ENCODE data around the gene CASKIN1.

The CASKIN1 gene

DNA sequence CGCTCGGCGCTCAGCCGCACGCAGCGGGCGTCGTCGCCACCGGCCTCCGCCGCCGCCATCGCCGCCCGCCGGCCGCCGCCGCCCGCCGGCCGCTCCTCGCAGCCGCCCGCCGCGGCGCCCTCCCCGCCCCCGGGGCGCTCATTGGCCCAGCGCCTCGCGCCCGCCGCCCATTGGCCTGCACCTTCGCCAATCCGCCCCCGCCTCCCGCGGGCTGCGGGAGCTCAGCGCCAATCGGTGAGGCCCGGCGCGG is 18.2 kb upstream of the CASKIN1 start, which contains the start of gene PGP:
Gene PGP (minus strand): TSS at position 122 of the 250 bp plus-strand sequence. CDS start 63 bp downstream, at position 59.
- H3K36me3 ChIP-seq (ENCODE audit: insufficient read depth, low read length): peaks cover 3% of the 10 kb centered on the region
- peak within 1 kb of the TSS; percentile 97 for H3K4me3 ChIP-seq (ENCODE audit: low read length)
- H3K27me3 ChIP-seq (ENCODE audit: control insufficient read depth, insufficient read depth, low read length): no peaks in the 10 kb centered on the region
- peak within 1 kb of the TSS; percentile 92 for H3K9ac ChIP-seq (ENCODE audit: low read depth, low read length)
- peak within 1 kb of the TSS; percentile 98 for H3K4me2 ChIP-seq (ENCODE audit: low read length)
- H3K4me1 ChIP-seq (ENCODE audit: control insufficient read depth, insufficient read depth, low read length): peaks cover 19% of the 10 kb centered on the region
- H3K9me3 ChIP-seq (replicated peaks; ENCODE audit: low read length): no peaks in the 10 kb centered on the region

GRCh38 chr16:2213817-2214718 is 17.7 kb upstream of the CASKIN1 start:
- H3K4me1 ChIP-seq (ENCODE audit: control insufficient read depth, insufficient read depth, low read length): peaks cover 19% of the 10 kb centered on the region
- H3K27me3 ChIP-seq (ENCODE audit: control insufficient read depth, insufficient read depth, low read length): no peaks in the 10 kb centered on the region
- no peaks in the 10 kb centered on the region for H3K9me3 ChIP-seq (replicated peaks; ENCODE audit: low read length)
- H3K4me3 ChIP-seq (ENCODE audit: low read length): peak overlapping the region; percentile 97
- H3K36me3 ChIP-seq (ENCODE audit: insufficient read depth, low read length): peaks cover 8% of the 10 kb centered on the region
- H3K9ac ChIP-seq (ENCODE audit: low read depth, low read length): peak overlapping the region; percentile 92
- peak overlapping the region; percentile 98 for H3K4me2 ChIP-seq (ENCODE audit: low read length)

- peaks cover 18% of the 10 kb centered on the region for H3K36me3 ChIP-seq (ENCODE audit: insufficient read depth, low read length)
- H3K9me3 ChIP-seq (replicated peaks; ENCODE audit: low read length): no peaks in the 10 kb centered on the region
- H3K4me1 ChIP-seq (ENCODE audit: control insufficient read depth, insufficient read depth, low read length): peaks cover 19% of the 10 kb centered on the region
- peak overlapping the region; percentile 92 for H3K9ac ChIP-seq (ENCODE audit: low read depth, low read length)
- H3K4me2 ChIP-seq (ENCODE audit: low read length): peak overlapping the region; percentile 98
- H3K27me3 ChIP-seq (ENCODE audit: control insufficient read depth, insufficient read depth, low read length): no peaks in the 10 kb centered on the region
- peak overlapping the region; percentile 97 for H3K4me3 ChIP-seq (ENCODE audit: low read length)
Observed at GRCh38 chr16:2212362-2213324, 16.2 kb upstream of the CASKIN1 start.

GRCh38 chr16:2211923-2212347 is 15.5 kb upstream of the CASKIN1 start:
- H3K9ac ChIP-seq (ENCODE audit: low read depth, low read length): no peak overlapping the region
- H3K4me1 ChIP-seq (ENCODE audit: control insufficient read depth, insufficient read depth, low read length): peaks cover 20% of the 10 kb centered on the region
- peaks cover 22% of the 10 kb centered on the region for H3K36me3 ChIP-seq (ENCODE audit: insufficient read depth, low read length)

DNA sequence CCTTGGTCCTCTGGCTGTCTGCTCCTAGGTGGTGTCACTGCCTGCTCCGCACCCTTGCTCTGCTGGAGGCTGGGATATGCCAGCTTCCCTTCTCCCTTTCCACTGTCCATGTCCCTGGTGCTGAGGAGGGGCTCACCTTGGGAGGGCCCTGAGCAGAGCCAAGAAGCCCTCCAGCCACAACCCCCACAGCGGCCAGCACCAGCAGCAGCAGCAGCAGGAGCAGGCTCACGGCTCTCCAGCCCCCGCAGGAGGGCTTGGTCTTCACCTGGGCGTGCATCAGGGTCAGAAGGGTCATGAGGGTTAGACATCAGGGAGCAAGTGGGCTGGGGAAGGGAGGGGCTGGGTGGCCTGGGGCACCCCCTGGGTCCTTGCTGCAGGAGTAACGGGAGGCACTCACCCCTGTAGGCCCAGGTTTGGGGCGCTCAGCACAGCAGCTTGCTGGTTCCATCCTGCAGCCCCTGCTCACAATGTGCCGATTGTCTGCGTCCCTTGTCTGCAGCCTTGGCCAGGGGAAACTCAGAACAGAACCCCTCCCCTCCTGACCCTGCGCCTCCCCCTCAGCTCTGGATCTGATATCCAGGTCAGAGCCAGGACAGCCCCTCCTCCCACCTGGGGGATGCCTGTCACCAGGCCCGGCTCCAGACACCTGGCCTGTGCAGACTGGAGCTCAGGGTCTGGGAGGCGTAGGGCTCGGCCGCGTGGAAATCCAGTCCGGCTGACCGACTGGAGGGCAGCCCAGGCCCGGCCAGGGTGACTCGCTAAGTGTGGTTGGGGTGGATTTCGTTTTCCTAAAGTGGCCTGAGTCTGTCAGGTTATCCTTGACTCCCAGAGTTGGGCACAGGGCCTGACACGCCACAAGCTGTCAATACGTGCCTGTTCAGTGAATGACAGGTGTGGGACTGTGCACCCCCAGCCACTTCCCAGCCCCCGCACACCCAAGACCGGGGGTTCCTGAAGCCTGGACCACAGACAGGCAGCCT is 14.3 kb upstream of the CASKIN1 start, which contains the start of gene BRICD5:
Gene BRICD5 (minus strand): TSS at position 478 of the 980 bp plus-strand sequence. CDS start 30 bp downstream, at position 448.
- Histone ChIP-seq H3K4me1 (ENCODE audit: control insufficient read depth, insufficient read depth, low read length) (peaks cover 32% of the 10 kb centered on the region), H3K9me3 (replicated peaks; ENCODE audit: low read length) (no peaks in the 10 kb centered on the region), H3K4me3 (ENCODE audit: low read length) (no peak within 1 kb of the TSS), H3K4me2 (ENCODE audit: low read length) (no peak within 1 kb of the TSS), H3K9ac (ENCODE audit: low read depth, low read length) (no peak within 1 kb of the TSS), H3K36me3 (ENCODE audit: insufficient read depth, low read length) (peaks cover 22% of the 10 kb centered on the region), H3K27me3 (ENCODE audit: control insufficient read depth, insufficient read depth, low read length) (no peaks in the 10 kb centered on the region)

More at GRCh38 chr16:2211923-2212347, 15.5 kb upstream of the CASKIN1 start:
- Histone ChIP-seq H3K27me3 (ENCODE audit: control insufficient read depth, insufficient read depth, low read length) (no peaks in the 10 kb centered on the region), H3K4me3 (ENCODE audit: low read length) (no peak overlapping the region), H3K4me2 (ENCODE audit: low read length) (peak overlapping the region; percentile 98), H3K9me3 (replicated peaks; ENCODE audit: low read length) (no peaks in the 10 kb centered on the region)

- Histone ChIP-seq H3K4me1 (ENCODE audit: control insufficient read depth, insufficient read depth, low read length) (peaks cover 32% of the 10 kb centered on the region), H3K4me3 (ENCODE audit: low read length) (no peak overlapping the region), H3K36me3 (ENCODE audit: insufficient read depth, low read length) (peaks cover 22% of the 10 kb centered on the region), H3K9ac (ENCODE audit: low read depth, low read length) (no peak overlapping the region), H3K27me3 (ENCODE audit: control insufficient read depth, insufficient read depth, low read length) (no peaks in the 10 kb centered on the region), H3K9me3 (replicated peaks; ENCODE audit: low read length) (no peaks in the 10 kb centered on the region), H3K4me2 (ENCODE audit: low read length) (no peak overlapping the region)
Observed at GRCh38 chr16:2210009-2210332, 13.6 kb upstream of the CASKIN1 start.

DNA sequence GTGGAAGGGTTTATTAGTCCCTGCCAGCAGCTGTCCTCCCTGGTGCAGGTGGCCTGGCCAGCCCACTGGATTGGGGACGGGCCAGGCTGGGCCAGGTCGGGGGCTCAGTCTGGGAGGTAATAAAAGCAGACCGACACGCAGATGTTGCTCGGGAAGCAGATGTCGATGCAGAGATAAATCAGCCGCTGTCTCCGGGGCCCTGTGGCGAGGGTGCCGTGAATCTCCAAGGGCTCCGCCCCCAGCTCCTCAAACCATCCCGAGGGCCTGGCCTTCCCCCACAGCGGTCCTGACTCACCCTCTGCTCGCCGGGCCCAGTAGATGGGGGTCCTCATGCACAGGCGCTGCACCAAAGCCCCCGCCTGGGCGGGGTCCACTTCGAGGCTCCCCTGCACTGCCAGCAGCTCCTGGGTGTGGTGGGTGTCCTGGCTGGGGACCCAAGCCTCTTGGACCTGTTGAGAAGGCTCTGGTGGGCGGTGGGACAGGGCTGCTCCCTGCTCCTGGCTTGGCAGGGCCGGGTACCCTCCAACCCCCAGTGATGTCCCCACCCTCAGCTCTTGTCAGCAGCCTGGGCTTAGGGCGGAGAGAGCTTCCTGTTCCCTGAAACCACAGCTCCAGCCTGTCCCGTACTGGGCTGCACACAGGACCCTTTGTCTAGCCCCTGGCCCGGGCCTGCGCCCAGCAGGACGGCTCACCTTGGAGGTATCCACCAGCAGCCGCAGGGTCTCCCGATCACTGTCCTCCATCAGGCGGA is 13.0 kb upstream of the CASKIN1 start:
- H3K9ac ChIP-seq (ENCODE audit: low read depth, low read length): no peak overlapping the region
- H3K9me3 ChIP-seq (replicated peaks; ENCODE audit: low read length): no peaks in the 10 kb centered on the region
- H3K4me1 ChIP-seq (ENCODE audit: control insufficient read depth, insufficient read depth, low read length): peaks cover 37% of the 10 kb centered on the region
- no peaks in the 10 kb centered on the region for H3K27me3 ChIP-seq (ENCODE audit: control insufficient read depth, insufficient read depth, low read length)
- no peak overlapping the region for H3K4me2 ChIP-seq (ENCODE audit: low read length)
- no peak overlapping the region for H3K4me3 ChIP-seq (ENCODE audit: low read length)
- peaks cover 22% of the 10 kb centered on the region for H3K36me3 ChIP-seq (ENCODE audit: insufficient read depth, low read length)

DNA sequence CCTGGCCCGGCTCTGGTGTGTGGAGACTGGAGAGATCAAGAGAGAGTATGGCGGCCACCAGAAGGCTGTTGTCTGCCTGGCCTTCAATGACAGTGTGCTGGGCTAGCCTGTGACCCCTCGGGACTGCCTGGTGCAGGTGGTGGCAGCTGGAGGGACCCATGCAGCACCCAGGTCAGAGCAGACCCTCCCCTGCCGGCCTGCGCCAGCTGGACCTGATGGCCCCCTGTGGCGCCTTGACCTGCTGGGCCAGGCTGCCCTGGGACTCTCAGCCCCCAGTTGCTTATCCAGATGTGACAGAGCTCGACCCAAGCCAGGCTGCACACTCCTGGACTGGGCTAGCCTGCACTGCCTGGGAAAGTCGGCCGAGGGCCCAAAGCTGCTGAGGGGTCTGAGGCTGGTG is 12.4 kb upstream of the CASKIN1 start:
- Histone ChIP-seq H3K9ac (ENCODE audit: low read depth, low read length) (no peak overlapping the region), H3K4me1 (ENCODE audit: control insufficient read depth, insufficient read depth, low read length) (peaks cover 36% of the 10 kb centered on the region), H3K27me3 (ENCODE audit: control insufficient read depth, insufficient read depth, low read length) (no peaks in the 10 kb centered on the region), H3K4me2 (ENCODE audit: low read length) (no peak overlapping the region), H3K4me3 (ENCODE audit: low read length) (no peak overlapping the region), H3K36me3 (ENCODE audit: insufficient read depth, low read length) (peaks cover 22% of the 10 kb centered on the region), H3K9me3 (replicated peaks; ENCODE audit: low read length) (no peaks in the 10 kb centered on the region)

GRCh38 chr16:2208308-2208707 is 11.9 kb upstream of the CASKIN1 start:
- H3K4me3 ChIP-seq (ENCODE audit: low read length): no peak overlapping the region
- no peaks in the 10 kb centered on the region for H3K27me3 ChIP-seq (ENCODE audit: control insufficient read depth, insufficient read depth, low read length)
- peaks cover 32% of the 10 kb centered on the region for H3K4me1 ChIP-seq (ENCODE audit: control insufficient read depth, insufficient read depth, low read length)
- H3K9me3 ChIP-seq (replicated peaks; ENCODE audit: low read length): no peaks in the 10 kb centered on the region
- H3K4me2 ChIP-seq (ENCODE audit: low read length): no peak overlapping the region
- peaks cover 22% of the 10 kb centered on the region for H3K36me3 ChIP-seq (ENCODE audit: insufficient read depth, low read length)
- H3K9ac ChIP-seq (ENCODE audit: low read depth, low read length): no peak overlapping the region

DNA sequence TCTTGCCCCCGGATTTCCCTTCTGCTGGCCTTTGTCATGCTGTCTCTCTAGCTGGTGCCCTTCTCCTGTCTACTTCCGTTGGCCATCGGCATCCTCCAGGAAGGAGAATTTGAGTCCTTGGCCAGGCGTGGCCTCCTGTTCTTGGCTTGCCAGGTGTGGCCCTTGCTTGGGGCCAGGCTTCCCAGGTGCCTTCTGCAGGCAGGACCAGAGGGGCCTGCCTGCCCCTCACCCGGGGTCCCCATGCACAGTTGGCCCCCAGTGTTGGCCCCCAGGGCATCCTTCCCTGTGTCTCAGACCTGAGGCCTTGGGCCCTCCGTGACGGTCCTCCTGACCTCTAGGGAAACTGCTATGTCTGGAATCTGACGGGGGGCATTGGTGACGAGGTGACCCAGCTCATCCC is 11.5 kb upstream of the CASKIN1 start:
- H3K36me3 ChIP-seq (ENCODE audit: insufficient read depth, low read length): peaks cover 22% of the 10 kb centered on the region
- H3K9me3 ChIP-seq (replicated peaks; ENCODE audit: low read length): no peaks in the 10 kb centered on the region
- no peak overlapping the region for H3K9ac ChIP-seq (ENCODE audit: low read depth, low read length)
- no peaks in the 10 kb centered on the region for H3K27me3 ChIP-seq (ENCODE audit: control insufficient read depth, insufficient read depth, low read length)
- peaks cover 27% of the 10 kb centered on the region for H3K4me1 ChIP-seq (ENCODE audit: control insufficient read depth, insufficient read depth, low read length)
- no peak overlapping the region for H3K4me3 ChIP-seq (ENCODE audit: low read length)
- no peak overlapping the region for H3K4me2 ChIP-seq (ENCODE audit: low read length)
